ENCODE data around the gene SMIM24.
"Not testable (repeated sequence)": the region's sequence is repeated elsewhere in the genome, so short reads cannot be mapped to it uniquely, and the experiment has no call there.

SMIM24 gene

DNA sequence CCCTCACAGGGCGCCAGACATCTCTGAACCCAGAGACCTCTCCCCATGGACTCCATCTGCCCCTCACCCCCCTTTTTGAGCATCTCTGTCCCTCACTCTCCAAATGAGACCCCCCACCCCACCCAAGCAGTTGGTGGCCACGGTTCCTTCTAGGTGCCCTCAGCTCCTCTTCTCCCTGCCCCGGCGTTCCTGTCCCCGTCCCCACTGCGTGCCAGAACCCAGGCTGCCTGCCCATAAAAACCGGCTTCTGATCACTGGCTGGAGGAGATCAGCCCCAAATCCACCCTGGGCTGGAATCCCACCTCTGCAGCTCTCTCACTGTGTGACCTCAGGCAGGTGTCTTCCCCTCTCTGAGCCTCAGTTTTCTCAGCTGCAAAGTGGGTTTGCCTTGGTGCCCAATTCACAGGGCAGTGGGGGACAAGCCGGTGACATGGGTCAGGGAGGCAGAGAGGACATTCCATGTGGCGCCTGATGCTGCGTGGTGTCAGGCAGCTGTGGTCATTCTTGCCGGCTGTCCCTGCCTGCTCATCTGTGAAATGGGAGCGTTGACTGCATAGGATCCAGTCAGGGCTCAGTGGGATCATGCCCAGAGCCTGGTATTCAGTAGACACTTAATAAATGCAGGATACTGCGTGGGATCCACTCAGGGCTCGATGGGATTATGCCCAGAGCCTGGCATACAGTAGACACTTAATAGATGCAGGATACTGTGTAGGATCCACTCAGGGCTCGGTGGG lies 25.5 kb downstream of the SMIM24 start:
- no peak for DNase-seq

DNA sequence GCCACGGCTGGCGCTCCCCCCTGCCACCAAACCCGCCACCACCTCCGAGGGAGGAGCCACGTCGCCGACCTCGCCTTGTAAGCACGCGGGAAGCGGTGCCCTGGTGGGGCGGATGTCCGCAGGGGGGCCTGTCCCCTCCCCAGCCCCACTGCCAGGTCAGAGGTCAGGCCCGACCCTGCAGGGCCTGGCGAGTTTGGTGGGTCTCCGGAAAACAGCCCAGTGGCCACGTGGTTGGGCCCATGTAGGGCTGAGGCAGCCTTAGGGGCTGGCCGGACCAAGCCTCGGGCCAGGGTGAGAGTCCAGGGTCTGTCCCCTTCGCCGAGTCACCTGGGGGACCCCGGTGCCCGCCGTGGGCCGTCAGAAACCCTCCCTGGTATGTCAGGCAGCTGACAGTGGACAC lies 26.5 kb downstream of the SMIM24 start:
- DNase-seq, result no peak

DNA sequence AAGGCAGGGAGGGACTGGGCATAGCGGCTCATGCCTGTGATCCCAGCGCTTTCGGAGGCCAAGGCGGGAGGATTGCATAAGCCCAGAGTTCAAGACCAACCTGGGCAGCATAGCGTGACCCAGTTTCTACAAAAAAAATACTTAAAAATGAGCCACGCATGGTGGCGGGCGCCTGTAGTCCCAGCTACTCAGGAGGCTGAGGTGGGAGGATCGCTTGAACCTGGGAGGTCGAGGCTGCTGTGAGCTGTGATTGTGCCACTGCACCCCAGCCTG lies 27.4 kb downstream of the SMIM24 start:
- DNase-seq, result not testable (repeated sequence)

GRCh38 chr19:3452171-3452941 lies 28.0 kb downstream of the SMIM24 start:
- DNase-seq, result no peak

- no peak for DNase-seq
Observed at GRCh38 chr19:3451451-3451866, 28.9 kb downstream of the SMIM24 start.

DNA sequence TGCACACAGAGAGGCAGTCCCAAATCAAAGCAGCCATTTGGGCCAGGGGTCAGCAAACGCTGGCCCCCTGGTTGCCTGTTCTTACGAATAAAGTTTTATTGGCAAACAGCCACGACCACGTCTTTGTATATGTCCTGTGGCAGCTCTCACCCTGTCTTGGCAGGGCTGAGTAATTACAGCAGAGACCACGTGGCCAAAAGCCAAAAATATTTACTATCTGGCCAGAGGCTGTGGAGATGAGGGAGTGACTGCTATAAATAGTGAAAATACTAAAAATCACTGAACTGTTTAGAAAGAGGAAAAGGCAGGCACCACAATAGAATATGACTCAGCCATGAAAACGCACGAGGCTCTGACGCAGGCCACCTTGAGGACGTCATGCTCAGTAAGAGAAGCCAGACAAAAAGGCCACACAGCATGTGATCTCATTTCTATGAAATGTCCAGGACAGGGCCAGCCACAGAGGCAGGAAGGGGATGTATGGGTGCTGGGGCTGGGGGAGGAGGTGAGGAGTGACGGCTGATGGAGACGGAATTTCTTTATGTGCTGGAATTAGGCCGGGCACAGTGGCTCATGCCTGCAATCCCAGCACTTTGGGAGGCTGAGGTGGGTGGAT lies 29.4 kb downstream of the SMIM24 start:
- DNase-seq, result peak; percentile 63

DNA sequence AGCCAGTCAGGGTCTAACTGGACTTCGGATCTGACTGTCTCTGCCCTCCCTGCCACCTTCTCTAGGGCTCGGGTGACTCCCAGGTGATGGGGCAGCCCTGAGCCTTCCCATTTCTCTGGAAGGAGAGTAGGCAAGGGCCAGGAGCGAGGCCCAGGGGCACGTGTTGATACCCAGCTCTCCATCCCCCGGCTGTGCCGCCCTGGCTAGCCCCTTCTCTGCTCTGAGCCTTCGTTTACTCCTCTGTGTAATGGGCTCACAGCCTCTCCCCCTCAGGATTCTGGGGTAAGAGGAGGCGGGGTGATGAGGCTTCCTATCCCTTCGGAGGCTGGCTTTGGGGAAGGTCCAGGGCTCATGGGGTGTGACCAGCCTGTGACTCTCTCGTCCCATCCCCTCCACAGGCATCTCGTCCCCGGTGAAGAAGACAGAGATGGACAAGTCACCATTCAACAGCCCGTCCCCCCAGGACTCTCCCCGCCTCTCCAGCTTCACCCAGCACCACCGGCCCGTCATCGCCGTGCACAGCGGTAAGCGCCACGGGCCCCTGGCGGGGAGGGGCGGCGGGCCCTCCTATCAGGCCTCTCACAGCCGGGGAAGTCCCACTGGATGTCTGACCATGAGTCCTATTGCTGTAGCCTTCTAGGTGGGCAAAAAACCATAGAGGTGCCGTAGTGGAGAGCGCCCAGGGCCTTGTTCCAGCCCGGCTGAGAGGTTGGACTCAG lies 31.6 kb downstream of the SMIM24 start:
- DNase-seq, result no peak

GRCh38 chr19:3446657-3447056 lies 33.7 kb downstream of the SMIM24 start:
- DNase-seq, result not testable (repeated sequence)

- DNase-seq, result no peak
Observed at GRCh38 chr19:3444695-3445234, 35.6 kb downstream of the SMIM24 start.

GRCh38 chr19:3443840-3444694 lies 36.3 kb downstream of the SMIM24 start:
- DNase-seq, result no peak

DNA sequence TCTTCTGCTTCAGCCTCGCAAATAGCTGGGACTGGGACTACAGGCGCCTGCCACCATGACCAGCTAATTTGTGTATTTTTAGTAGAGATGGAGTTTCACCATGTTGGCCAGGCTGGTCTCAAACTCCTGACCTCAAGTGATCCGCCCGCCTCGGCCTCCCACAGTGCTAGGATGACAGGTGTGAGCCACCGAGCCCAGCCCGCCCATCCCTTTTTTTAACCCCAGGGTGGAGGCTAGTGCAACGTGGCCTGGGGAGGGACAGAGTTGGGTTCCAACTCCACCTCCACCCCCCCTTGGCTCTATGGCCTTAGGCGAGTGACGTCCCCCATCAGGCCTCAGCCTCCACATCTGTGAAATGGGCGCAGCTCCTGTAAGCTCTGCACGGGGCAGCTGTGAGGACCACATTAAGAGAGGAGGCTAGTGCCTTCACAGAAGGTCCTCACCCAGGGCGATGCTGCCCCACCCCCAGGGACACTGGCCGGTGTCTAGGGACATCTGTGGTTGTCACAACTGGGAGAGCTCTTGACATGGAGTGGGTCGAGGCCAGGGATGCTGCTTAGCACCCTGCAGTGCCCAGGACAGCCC lies 37.7 kb downstream of the SMIM24 start:
- DNase-seq, result no peak

DNA sequence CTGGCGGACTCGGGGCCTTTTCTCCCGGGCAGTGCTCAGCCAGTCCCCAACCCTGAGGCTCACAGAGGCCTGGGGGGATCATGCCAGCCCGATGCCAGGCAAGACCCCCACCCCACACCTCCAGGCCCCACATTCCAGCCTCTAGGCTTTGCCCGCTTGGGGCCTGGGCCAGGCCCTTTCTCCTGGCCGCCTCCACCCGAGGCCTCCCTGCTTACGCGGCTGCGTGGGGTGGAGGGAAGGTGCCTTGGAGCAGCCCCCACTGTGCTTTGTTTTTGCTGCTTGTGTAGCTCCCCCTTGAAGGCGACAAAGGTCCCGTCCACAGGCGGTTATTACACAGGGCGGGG lies 38.4 kb downstream of the SMIM24 start:
- DNase-seq, result no peak

- DNase-seq, result no peak
Observed at GRCh38 chr19:3441089-3441985, 39.0 kb downstream of the SMIM24 start.

GRCh38 chr19:3440082-3440481 lies 40.2 kb downstream of the SMIM24 start:
- no peak for DNase-seq

- no peak for DNase-seq
Observed at GRCh38 chr19:3434630-3435553, 45.4 kb downstream of the SMIM24 start.

DNA sequence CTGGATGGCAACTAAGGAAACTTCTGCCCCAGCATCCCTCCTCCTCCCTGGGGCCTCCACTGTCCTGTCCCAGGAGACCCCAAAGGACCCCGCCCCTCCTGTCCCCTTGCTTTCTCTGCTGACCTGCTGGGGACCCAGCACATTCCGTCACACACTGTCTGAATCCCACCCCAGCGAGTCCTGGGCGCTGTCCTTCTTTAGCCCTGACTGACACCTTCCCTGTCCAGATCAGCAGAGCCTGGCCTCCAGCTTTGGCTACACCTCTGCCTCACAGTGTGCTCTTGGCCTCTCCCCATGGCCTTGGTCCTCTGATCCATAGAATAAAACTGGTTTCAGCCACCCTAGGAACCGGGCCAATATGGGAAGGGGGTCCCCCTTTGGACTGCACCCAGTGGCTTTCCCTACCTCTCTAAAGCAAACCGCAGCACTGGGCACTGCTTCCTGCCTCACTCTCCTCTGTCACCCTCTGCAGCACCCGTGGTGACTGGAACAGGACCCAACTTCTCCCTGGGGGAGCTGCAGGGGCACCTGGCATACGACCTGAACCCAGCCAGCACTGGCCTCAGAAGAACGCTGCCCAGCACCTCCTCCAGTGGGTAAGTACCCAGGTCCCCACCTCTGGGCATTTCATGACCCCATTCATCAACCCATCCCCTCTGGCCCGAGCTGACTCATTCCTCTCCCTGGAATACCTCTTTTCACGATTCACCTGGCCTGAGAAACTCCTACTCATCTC lies 46.4 kb downstream of the SMIM24 start:
- no peak for DNase-seq

GRCh38 chr19:3433313-3433712 lies 47.0 kb downstream of the SMIM24 start:
- DNase-seq, result no peak

DNA sequence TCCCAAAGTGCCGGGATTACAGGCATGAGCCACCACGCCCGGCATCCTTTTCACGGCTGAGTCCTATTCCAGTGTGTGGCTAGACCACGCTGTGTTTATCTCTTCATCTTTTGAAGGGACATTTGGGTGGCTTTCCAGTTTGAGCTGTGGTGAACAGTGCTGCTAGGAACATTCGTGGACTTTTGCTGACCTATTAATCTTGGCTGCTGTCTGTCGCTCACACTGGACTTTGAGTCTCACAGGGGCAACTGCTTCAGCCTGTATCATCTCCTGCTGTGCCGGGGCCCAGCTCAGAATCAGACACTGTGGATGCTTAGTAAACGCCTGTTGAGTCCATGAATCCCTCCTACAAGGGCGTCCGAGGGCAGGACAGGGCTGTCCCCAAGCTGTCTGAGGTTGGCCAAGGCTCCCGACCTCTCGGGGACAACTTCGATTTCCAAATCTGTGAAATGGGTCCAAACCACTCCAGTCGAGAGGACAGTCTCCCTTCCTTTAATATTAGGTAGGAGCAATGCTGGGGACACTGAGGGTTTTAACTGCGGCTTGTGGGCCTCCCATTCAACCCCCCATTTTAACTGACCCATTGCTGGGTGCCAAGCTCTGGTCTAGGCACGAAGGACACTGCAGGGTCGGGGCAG lies 48.4 kb downstream of the SMIM24 start:
- DNase-seq, result no peak

DNA sequence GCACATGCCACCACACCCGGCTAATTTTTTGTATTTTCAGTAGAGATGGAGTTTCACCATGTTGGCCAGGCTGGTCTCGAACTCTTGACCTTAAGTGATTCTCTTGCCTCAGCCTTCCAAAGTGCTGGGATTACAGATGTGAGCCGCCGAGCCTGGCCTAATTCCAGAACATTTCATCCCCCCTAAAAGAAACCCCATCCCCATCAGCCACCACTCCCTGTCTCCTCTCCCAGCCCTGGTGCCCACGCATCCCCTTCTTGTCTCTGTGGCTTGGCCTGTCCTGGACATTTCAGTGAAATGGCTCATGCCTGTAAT lies 50.0 kb downstream of the SMIM24 start:
- not testable (repeated sequence) for DNase-seq

Measured in GOT3 (cell line).